ENCODE results near the gene ZNF330. TPM values are rescaled to one million over a fixed set of nuclear protein-coding genes. Genes with fewer than 3 reads are reported as not detected.

The ZNF330 gene
- total RNA-seq, 1 donor from 2014 or later, result 16.0 TPM

DNA sequence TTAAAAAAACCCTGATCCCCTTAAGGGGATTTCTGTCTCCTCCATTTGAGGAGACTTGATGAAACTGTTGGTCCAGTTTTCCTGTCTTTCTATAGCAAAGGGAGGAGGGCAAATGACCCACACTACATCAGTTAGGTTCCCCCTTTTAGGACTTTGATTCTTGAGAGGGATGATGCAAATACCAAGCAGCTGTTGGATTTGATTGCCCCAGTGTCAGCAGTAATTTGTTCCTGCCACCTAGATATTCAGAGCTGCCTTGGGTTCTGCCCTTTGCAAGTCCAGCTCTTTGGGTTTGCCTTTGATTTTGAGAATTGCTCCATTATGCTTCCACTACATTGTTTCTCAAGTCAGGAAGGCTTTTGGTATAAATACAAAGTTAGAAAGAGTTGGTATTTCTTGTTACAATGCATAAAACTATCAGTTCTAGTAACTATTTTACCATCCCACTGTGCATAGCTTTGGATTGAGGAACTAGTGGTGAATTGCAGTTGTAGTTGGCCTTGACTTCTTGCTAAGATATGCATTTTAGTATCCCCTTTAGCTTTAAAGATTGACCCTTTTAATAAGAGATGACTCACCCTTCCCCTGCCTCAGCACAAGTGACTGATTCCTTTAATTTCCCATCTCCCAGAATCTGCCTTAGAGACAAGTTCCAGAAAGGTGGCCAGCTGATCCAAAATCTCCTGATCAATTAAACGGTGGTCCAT lies 24.3 kb upstream of the ZNF330 start:
- no peak overlapping the region for H3K4me3 ChIP-seq
- H3K9me3 ChIP-seq, result no peaks in the 10 kb centered on the region
- H3K27ac ChIP-seq, result no peak overlapping the region
- H3K27me3 ChIP-seq, result no peaks in the 10 kb centered on the region
- no peaks in the 10 kb centered on the region for H3K4me1 ChIP-seq
- intact Hi-C loops (cut with DNase I), result no loop called here
- DNase-seq (ENCODE audit: extremely low spot score in 2 of 2), result no peak
- TF ChIP-seq POLR2A (IDR thresholded peaks at IDR 0.05), result no peak
- no peak for TF ChIP-seq POLR2AphosphoS5 (IDR thresholded peaks at IDR 0.05; ENCODE audit: insufficient read depth in 1 of 2, low read depth in 1 of 2)
- TF ChIP-seq, protein P1, sequence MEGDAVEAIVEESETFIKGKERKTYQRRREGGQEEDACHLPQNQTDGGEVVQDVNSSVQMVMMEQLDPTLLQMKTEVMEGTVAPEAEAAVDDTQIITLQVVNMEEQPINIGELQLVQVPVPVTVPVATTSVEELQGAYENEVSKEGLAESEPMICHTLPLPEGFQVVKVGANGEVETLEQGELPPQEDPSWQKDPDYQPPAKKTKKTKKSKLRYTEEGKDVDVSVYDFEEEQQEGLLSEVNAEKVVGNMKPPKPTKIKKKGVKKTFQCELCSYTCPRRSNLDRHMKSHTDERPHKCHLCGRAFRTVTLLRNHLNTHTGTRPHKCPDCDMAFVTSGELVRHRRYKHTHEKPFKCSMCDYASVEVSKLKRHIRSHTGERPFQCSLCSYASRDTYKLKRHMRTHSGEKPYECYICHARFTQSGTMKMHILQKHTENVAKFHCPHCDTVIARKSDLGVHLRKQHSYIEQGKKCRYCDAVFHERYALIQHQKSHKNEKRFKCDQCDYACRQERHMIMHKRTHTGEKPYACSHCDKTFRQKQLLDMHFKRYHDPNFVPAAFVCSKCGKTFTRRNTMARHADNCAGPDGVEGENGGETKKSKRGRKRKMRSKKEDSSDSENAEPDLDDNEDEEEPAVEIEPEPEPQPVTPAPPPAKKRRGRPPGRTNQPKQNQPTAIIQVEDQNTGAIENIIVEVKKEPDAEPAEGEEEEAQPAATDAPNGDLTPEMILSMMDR (IDR thresholded peaks at IDR 0.05), result no peak
- H3K36me3 ChIP-seq, result no peaks in the 10 kb centered on the region

DNA sequence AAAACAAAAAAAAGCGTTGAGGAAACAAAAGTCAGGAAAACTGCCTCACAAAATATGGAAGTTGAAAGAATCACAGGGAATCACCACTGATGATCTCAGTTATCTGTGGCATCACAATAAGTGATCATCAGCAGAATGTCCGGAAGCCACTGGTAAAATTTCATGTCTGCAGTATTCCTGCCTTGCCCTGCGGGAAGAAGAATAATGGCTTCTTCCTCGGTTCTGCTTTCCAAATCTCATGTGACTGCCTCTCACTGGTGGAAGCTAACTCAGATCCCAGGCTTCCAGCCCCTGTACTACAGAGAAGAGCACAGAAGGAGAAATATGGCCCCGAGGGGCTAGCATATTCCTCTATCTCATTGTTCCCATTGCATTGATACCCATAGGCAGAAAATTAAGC lies 12.7 kb upstream of the ZNF330 start:
- Histone ChIP-seq H3K27ac (no peak overlapping the region), H3K4me1 (no peaks in the 10 kb centered on the region), H3K9me3 (no peaks in the 10 kb centered on the region), H3K4me3 (no peak overlapping the region), H3K27me3 (no peaks in the 10 kb centered on the region), H3K36me3 (no peaks in the 10 kb centered on the region)
- intact Hi-C loops (cut with DNase I), result no loop called here
- no peak for DNase-seq (ENCODE audit: extremely low spot score in 2 of 2)
- TF ChIP-seq POLR2AphosphoS5 (IDR thresholded peaks at IDR 0.05; ENCODE audit: insufficient read depth in 1 of 2, low read depth in 1 of 2) (no peak), POLR2A (IDR thresholded peaks at IDR 0.05) (no peak)
- TF ChIP-seq, protein P1 (IDR thresholded peaks at IDR 0.05), result no peak

DNA sequence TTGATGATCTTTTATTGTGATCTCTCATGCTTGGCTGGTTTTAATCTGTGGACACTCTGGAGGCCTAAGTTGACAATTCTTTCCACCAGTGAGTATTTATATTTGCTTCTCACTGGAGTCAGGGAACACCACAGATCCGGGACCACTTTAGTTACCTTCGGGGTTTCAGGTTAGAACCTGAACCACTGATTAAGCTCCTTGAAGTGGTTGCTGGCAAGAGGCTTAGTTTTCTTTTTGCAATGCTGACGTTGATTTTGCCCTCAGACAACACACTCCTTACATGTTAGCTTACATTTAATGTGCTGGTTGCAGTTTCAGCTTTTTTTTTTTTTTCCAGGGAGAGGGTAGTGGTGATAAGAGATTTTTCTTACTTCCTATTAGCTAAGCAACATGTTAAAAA lies 10.5 kb upstream of the ZNF330 start:
- Histone ChIP-seq H3K27me3 (no peaks in the 10 kb centered on the region), H3K36me3 (no peaks in the 10 kb centered on the region), H3K4me3 (no peak overlapping the region), H3K9me3 (no peaks in the 10 kb centered on the region), H3K27ac (no peak overlapping the region), H3K4me1 (no peaks in the 10 kb centered on the region)
- TF ChIP-seq POLR2A (IDR thresholded peaks at IDR 0.05), result no peak
- TF ChIP-seq, protein P1 (IDR thresholded peaks at IDR 0.05), result no peak
- no peak for TF ChIP-seq POLR2AphosphoS5 (IDR thresholded peaks at IDR 0.05; ENCODE audit: insufficient read depth in 1 of 2, low read depth in 1 of 2)
- no peak for DNase-seq (ENCODE audit: extremely low spot score in 2 of 2)
- intact Hi-C loops (cut with DNase I), result no loop called here

DNA sequence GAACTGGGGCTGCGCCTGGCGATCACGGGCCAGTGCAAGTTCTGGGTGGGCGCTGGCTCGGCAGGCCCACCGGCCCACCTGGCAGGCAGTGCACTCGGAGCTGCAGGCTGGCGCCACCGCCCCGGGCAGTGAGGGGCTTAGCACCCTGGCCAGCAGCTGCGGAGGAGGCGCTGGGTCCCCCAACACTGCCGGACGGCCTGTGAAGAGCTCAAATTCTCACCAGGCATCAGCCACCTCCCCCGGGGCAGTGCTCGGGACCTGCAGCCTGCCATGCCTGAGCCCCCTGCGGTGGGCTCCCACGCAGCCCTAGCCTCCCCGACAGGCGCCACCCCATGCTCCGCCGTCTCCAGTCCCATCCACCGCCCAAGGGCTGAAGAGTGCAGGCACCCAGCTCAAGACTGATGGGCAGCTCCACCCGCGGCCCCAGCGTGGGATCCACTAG lies 7.1 kb upstream of the ZNF330 start:
- TF ChIP-seq, protein P1 (IDR thresholded peaks at IDR 0.05), result no peak
- TF ChIP-seq POLR2A (IDR thresholded peaks at IDR 0.05), result no peak
- TF ChIP-seq POLR2AphosphoS5 (IDR thresholded peaks at IDR 0.05; ENCODE audit: insufficient read depth in 1 of 2, low read depth in 1 of 2), result no peak
- Histone ChIP-seq H3K27me3 (no peaks in the 10 kb centered on the region), H3K36me3 (no peaks in the 10 kb centered on the region), H3K9me3 (no peaks in the 10 kb centered on the region), H3K27ac (no peak overlapping the region), H3K4me3 (no peak overlapping the region), H3K4me1 (no peaks in the 10 kb centered on the region)
- intact Hi-C loops (cut with DNase I), result no loop called here
- no peak for DNase-seq (ENCODE audit: extremely low spot score in 2 of 2)

DNA sequence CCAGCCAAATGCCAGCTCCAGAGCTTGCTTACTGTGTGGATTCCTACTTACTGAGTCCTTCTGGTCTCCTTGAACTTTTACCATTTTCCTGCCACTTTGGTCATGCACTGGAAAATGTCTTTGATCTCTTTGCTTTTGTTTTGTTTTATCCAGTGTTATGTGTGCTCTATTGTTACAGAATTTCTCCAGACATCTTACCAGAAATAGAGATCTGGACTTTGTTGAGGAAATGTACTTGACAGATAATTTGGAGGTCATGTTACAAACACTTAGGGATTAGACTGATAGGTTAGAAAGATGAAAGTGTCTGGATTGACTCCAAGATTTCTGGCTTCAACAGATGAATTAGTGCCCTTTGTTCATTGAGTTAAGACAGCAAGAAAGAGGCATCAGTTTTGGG lies 5.7 kb upstream of the ZNF330 start:
- no peak overlapping the region for H3K27ac ChIP-seq
- intact Hi-C loops (cut with DNase I), result no loop called here
- H3K9me3 ChIP-seq, result no peaks in the 10 kb centered on the region
- no peak overlapping the region for H3K4me3 ChIP-seq
- no peaks in the 10 kb centered on the region for H3K27me3 ChIP-seq
- no peak for TF ChIP-seq POLR2AphosphoS5 (IDR thresholded peaks at IDR 0.05; ENCODE audit: insufficient read depth in 1 of 2, low read depth in 1 of 2)
- TF ChIP-seq, protein P1 (IDR thresholded peaks at IDR 0.05), result no peak
- TF ChIP-seq POLR2A (IDR thresholded peaks at IDR 0.05), result no peak
- no peaks in the 10 kb centered on the region for H3K4me1 ChIP-seq
- no peak for DNase-seq (ENCODE audit: extremely low spot score in 2 of 2)
- H3K36me3 ChIP-seq, result no peaks in the 10 kb centered on the region

Measured in vagina (tissue), 2 donors.